DOHH2 (cell line): ENCODE data around the gene C1orf35.

Source experiments
- EZH2phosphoT487 ChIP-seq: fragments of 200-600 bp; sonication (generic); IDR thresholded peaks from 2 replicates; pipeline ENCODE4 v1.6.1; 2017; ENCODE audit warnings: borderline replicate concordance, mild to moderate bottlenecking, antibody characterized with exemption, low read length, moderate library complexity, mixed read lengths
- TF ChIP-seq, protein P1 (sequence below): fragments of 200-600 bp; sonication (generic); IDR thresholded peaks from one replicate; pipeline ENCODE4 v1.5.1; 2014; ENCODE audit warnings: antibody characterized with exemption, mild to moderate bottlenecking, low read depth, low read length; ENCODE audit not compliant: poor library complexity, severe bottlenecking

GRCh38 chr1:228058949-228059633, 44.0 kb downstream of the C1orf35 start:
- TF ChIP-seq, protein P1, sequence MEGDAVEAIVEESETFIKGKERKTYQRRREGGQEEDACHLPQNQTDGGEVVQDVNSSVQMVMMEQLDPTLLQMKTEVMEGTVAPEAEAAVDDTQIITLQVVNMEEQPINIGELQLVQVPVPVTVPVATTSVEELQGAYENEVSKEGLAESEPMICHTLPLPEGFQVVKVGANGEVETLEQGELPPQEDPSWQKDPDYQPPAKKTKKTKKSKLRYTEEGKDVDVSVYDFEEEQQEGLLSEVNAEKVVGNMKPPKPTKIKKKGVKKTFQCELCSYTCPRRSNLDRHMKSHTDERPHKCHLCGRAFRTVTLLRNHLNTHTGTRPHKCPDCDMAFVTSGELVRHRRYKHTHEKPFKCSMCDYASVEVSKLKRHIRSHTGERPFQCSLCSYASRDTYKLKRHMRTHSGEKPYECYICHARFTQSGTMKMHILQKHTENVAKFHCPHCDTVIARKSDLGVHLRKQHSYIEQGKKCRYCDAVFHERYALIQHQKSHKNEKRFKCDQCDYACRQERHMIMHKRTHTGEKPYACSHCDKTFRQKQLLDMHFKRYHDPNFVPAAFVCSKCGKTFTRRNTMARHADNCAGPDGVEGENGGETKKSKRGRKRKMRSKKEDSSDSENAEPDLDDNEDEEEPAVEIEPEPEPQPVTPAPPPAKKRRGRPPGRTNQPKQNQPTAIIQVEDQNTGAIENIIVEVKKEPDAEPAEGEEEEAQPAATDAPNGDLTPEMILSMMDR = no peak
- TF ChIP-seq EZH2phosphoT487 = no peak
